ENCODE results near the gene PALM2AKAP2.

- TF ChIP-seq CTCF (conservative IDR thresholded peaks at IDR 0.05) (0 out of 2 replicates have a peak, but pooled peaks have one; percentile 31), EZH2 (IDR thresholded peaks at IDR 0.05; ENCODE audit: low read depth) (no peak)
These were observed 545 bp downstream of the PALM2AKAP2 start for GRCh38 chr9:109780453-109781033.
